Hepatocyte (in vitro differentiated cells): Measurements from ENCODE around the gene SCGN.

ENCODE experiments used
- CTCF ChIP-seq: fragments of 200-600 bp; sonication (generic); IDR thresholded peaks from 2 replicates; pipeline ENCODE4 v1.5.1; 2016; ENCODE audit warnings: antibody characterized with exemption, mild to moderate bottlenecking; ENCODE audit not compliant: poor library complexity
- EZH2 ChIP-seq: fragments of 200-600 bp; sonication (generic); IDR thresholded peaks from 2 replicates; pipeline ENCODE4 v1.6.1; 2016; ENCODE audit warnings: antibody characterized with exemption, mild to moderate bottlenecking, borderline replicate concordance
- EZH2phosphoT487 ChIP-seq: fragments of 200-600 bp; sonication (generic); IDR thresholded peaks from one replicate; pipeline ENCODE4 v1.6.1; 2018; ENCODE audit warnings: antibody characterized with exemption, mild to moderate bottlenecking, low read depth, moderate library complexity; ENCODE audit not compliant: unreplicated experiment, severe bottlenecking

GRCh38 chr6:25602674-25602982 lies 49.4 kb upstream of the SCGN start:
- TF ChIP-seq CTCF (no peak), EZH2 (no peak), EZH2phosphoT487 (no peak)
